NCI-H187 treated with DMSO at 0.1 percent for 48 hours (cell line): Measurements from ENCODE around the gene TP53I11.

Experiments
- DNase-seq: peaks from one replicate; lab custom pipeline; 2025; lab: John Stamatoyannopoulos, UW

TP53I11 gene

DNA sequence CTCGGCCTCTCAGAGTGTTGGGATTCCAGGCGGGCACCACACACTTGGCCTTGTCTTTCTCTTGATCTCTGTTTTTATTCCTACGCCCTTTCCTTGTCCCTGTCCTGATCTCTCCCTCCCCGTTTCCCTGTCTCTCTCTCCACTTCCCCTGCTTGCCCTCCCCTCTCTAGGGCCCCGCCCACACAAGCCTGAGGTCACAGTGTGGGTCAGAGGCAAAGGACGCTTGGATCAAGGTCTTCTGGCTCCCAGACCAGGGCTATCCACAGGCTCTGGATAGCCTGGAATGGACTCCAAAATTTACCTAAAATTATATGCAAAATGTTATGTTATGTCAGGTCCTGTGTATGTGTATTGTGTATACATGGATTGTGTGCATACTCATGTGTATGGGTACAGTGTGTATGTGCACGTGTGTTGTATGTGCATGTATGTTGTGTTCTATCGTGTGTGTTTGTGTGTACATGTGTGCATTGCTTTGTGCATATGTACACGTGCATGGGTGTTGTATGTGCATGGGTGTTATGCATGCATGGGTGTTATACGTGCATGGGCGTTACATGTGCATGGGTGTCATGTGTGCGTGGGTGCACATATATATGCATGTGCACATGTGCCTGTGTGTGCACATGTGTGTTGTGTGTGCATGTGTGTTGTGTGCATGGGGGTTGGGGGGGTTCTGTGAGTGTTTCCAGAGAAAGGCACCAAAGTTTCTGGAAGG, 38.3 kb downstream of the TP53I11 start:
- DNase-seq, result no peak

DNA sequence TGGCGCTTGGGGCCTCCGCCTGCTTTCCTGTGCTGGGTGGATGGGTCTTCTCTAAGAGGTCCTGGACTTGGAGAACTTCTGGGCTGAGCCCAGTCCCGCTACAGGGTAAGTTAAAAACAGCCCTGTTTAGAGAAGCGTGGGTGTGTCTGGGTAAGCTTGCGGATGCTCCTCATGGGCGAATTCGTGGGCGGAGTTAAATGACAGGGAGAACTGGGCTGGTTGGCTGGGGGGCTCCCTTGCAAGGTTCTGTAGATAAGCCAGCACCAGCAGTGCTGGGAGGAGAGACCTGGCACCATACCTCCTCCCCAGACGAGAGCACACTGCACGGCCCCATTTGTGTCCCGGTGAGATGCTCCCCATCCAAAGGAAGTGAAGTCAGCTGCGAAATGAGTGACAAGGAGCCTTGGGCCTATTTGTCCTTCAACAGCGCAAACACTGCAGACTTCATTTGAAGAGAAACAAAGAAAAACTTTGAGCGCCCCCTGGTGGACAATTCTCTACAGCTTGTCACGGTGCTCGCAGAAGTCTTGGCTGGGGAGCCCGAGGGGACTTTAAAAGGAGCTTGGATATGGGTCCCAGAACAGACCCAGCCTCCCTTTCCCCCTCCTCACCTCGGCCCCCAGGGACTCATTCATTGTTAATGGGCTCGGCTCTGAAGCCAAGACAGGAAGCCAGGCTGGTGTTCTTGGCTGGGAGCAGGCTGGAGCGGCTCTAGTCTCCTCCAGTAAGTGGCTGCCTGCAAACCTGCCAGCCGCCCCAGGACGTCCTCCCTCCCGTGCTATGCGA, 39.5 kb downstream of the TP53I11 start:
- DNase-seq, result no peak

DNA sequence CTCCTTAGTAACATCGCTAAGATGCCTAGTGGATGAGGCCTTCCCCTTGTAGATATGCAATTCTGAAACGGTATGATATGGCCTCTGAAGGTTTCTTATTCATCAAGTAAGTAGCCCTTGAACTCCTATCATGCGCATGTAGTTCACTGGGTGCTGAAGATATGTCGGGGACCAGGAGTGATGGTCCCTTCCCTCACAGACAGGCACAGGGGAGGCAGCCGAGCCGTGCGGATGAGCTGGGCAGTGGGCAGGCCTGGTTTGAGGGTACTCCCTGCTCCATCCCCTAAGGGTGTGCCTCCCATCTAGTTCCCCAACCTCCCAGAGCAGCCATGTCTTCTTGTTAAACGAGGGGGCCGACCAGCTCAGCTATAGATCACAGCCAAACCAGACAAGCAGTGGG, 40.1 kb downstream of the TP53I11 start:
- no peak for DNase-seq

DNA sequence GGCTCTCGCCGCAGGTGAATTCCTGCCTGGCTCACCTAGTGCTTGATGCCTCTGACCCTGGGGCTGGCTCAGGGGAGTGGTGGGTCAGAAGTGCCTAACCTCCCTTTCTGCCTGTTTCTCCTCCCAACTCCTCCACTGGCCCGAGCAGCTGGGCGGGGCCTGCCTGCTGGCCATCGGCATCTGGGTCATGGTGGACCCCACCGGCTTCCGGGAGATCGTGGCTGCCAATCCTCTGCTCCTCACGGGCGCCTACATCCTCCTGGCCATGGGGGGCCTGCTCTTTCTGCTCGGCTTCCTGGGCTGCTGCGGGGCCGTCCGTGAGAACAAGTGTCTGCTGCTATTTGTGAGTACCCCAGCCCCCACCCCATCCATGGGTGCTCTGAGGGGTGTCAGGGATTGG, 41.1 kb downstream of the TP53I11 start:
- no peak for DNase-seq

DNA sequence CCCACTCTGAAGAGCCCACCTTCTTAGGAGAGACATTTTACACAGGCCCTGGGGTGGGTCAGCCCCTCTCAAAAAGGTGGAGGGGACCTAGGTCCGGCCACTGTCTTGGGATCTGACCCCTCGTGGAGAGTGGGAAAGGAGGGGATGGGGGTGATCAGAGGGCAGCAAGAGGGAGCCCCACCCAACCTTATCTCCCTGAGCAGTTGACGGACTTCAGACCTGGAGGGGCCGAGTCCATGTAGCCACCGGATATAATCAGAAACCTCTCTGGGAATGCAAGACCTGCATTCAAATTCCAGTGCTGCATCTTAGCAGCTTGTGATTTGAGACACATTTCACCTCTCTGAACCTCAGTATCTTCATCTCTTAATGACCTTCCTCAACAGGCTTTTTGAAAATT, 44.0 kb downstream of the TP53I11 start:
- no peak for DNase-seq

DNA sequence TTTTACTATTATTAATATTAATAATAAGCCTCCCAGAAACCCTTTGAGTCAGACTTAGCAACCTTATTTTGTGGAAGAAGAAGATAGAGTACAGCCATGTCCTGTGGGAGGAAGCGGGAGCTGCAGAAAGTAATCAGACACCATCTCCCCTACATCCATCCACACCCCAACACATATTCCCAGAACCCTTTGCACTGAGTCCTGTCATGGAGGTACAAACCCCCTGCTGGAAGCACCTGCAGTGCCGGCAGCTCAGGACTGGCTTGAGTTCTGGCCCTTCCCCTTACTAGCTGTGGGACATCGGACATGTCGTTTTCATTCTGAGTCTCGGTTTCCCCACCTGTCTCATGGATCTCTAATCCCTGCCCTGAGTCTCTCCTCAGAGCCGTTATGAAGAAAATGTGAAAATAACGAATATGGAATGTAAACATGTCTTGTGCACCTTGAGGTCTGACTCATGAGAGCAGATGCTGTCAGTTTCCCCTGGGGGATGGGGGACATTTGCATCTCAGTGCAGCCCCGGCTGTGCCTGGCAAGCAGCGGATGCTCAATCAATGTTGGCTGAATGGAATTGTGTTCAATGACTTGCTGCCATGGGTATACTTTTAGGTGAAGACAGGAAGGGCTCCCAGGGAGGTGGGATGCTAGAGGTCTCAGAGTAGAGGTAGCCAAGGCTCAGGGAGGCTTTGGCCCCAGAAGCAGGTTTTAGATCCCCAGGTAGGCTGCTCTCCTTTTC, 45.4 kb downstream of the TP53I11 start:
- DNase-seq, result no peak

DNA sequence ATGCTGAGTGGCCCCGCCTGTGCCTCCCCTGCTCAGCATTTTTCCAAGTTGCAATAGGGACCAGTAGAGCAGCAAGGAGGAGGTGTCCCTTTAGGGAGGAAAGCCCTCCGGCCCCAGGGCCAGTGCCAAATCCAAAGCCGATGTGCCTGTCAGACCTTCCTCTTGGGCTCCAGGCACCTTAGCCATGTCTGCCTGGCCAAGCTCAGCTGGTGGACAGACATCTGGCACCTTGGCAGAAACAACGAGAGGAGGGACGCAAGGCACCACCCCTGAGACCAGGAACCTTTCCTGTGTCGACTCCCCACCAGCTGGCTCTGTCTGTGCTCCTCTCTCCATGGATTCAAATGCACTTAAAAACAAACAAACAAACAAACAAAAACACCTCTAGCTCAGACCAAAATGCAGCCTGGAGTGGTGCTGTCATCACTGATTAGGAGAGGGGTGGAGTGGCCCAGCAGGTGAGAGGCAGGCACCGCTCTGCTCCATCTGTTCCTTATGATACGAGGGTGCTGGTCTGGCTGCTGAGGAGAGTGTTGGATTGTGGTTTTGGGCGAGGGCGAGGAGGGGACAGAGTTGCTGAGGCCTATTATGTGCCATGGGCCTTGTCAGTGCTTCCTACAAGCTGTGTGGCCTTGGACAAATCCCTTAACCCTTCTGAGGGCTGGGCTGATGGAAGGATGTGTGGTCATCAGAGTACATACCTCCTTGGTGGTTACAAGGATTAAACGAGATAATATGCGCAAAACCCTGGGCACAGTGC, 46.2 kb downstream of the TP53I11 start:
- DNase-seq, result no peak

DNA sequence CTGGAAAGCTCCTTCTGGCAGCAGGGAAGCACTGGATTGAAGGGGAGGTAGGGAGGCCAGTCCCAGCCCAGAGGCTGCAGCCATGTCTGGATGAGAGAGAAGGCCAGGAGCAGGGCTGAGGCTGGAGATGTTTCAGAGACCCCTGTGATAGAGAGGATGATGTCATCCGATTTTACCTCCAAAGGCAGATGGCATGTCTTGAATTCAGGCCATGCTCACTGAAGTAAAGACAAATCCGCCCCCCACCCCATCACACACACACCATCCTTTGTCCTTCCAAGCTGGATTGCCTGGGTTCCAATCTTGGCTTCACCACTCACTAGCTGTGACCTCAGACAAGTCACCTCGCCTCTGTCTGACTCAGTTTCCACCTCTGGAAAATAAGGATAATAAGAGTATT, 47.2 kb downstream of the TP53I11 start:
- DNase-seq, result no peak

DNA sequence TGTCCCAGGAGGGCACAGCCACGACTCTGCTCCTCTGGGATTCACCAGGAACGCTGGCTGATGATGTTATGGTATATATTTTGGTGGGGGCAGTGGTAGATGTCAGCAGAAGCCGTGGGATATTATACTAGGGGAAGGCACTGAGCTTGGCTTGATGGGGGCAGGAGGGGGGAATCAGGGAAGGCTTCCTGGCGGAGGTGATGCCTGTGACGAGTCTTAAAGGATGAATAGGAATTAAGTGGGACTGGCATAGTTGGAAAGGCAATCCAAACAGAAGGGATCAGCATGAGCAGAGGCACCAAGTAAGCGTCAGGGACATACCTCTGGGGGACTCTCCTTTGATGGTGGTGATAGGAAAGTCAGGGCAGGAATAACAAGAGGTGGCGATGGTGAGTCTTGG, 47.6 kb downstream of the TP53I11 start:
- no peak for DNase-seq

DNA sequence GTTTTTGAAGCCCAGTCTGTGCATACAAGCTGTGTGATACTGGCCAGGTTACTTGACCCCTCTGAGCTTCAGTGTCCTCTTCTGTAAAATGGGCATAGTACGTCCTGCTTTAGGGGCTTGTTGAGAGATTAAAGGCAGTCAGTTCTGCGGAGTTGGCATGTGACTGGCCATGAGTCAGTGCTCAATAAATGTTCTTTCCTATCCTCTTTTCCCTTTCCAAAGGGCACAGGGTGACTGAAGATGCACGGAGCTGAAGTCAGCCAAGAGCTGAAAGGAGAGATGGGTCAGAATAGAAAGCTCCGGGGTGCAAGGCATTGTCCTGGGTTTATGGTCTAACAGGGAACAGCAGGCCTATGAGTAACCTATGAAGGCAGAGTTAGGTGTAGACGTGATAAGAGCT, 48.9 kb downstream of the TP53I11 start:
- DNase-seq, result no peak

DNA sequence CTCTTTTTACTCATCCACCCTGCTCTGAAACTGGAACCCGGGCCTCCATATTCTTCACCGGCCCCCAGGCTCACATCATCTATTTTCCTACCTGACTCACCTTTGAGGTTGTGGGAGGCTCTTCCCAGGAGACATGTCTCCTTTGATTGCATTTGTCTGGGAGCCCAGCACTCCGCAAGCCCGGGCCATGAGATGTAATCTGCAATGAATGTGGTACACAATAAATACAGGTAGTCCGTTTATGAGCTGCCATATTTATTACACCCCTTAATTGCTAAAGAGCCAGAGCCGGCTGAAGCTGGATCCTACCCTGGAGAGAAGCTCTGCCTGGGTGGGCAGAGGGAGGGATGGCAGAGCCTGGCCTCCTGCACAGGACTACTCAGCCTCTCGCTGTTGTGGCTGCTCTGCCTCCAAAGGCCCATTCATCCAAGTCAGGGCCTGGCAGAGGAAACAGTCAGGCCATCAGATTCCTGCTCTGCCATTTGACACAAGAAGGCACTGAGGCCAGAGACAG, 49.5 kb downstream of the TP53I11 start:
- DNase-seq, result no peak

DNA sequence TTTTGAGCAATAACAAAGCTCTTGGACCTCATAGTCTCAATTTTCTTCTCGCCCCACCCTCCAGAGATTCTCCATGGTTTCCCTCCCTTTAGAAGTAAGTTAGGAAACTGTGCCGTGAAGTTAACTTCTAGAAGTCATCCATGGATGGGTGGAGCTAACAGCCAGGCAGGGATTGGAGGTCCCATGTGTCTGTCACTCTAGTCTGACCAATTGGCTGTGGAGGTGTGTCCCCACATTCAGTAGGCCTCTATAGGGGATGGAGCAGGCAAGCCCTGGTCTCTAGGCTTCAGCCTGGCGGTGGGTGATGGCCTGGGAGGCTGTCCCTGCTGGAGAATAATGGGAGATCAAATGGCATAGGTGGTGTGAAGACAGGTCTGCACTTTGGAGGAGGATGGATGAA, 50.7 kb downstream of the TP53I11 start:
- no peak for DNase-seq

DNA sequence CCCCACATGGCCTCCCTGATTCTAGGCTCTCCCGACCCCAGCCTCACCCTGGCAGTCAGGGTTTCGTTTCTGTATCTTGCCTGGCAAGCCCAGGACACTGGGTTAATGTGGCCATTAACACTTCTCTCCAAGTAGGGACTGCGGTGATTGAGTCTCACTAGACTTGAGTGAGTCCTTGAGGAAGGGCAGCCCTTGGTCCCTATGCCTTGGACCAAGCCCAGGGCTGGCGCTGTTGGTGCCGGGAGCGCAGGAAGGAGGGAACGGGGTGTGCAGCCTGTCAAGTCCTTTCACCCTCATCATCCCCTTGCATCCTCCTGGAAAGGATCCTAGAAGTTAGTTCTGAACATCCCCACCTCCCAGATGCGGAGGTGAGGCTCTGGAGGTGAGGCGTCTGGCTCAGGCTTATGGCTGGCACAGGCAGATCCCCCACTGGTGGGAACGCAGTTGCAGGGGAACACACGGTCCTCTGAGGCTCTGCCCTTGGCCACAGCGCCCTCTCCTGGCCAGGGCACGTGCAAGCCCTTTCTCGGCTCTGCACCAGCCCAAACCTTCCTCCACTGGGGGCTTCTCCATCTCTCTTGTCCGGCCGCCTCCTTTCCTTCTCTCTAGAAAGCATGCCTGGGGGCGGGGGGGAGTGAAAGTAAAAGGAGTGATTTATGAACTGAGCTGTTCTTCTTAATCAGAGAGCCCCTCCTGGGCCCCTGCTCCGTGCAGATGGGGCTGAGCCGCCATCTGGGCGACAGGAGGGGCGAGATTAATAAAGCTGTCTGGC, 56.7 kb downstream of the TP53I11 start:
- no peak for DNase-seq

DNA sequence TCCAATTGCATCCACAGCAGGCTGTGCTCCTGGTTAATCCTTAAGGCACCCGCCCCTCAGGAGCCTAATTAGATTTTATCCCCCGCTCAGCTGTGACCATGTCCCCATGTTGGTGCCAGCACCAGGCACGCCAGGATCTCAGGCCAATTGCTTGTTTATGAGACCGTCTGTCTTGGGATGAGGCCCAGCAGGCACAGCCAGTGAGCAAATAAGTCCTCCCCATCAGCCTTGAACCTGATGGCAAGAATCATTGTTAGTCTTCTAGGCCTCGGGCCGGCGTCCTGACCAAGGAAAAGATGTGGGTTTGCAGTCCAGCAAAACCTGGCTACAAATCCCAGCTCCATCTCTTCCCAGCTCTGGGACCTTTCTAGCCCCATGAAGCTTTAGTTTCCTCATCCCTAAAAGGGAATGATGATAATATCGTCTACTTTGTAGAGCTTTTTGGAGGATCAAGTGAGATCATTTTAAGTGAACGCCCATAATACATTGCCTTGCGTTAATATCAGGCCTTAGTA, 57.3 kb downstream of the TP53I11 start:
- DNase-seq, result no peak

DNA sequence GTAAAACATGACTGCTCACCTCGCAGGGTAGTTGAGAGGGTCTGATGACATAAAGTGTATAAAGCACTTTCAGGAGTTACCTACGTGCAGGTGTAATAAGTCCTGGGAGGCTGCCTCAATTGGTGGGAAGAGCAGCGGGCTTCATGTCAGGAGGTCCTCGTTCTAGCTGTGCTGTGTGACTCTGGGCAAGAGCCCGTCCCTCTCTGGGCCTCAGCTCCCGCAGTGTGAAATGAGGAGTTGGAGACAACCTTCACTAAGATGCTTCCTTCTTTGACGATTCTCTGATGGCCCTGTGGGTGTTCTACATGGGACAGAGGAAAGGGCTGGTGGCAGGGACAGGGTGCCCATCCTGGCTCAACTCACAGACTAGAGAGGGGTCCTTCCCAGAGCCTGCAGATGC, 57.8 kb downstream of the TP53I11 start:
- no peak for DNase-seq

DNA sequence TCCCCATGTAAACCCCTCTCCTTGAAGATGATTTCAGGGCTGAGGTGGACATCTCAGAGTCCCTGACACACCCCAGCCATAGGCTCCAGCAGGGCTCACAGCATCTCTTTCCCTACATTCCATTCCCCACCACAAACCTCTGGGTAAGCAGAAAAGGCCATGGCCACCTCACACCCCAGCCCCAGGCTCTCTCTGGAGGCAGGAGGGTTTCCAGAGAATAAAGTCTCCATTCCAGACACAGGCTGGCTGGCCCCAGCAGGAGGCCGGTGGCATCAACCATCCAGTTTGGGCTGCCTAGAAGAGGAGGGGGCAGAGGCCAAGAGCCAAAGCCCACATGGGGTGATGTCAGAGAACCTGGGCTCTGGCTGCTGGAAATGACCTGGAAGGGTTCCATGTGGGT, 61.4 kb downstream of the TP53I11 start:
- no peak for DNase-seq

DNA sequence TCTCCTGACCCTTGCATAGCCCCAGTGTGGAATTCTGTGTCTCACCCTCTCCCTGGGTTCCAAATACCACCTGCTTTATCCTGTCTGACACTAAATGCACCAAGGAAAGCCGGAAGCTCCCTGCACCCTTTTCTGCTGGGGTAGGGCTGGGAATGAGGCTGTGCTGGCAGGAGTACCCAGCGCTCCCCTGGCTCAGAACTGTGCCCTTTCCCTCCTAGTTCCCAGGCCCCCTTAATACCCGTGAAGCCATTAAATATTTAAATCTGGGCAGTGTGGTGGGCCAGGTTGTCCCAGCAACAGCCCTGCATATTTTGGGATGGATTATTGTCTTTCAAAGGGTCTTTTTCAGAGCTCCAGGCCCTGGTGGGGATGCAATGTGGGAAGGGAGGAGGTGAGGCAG, 63.0 kb downstream of the TP53I11 start:
- no peak for DNase-seq

DNA sequence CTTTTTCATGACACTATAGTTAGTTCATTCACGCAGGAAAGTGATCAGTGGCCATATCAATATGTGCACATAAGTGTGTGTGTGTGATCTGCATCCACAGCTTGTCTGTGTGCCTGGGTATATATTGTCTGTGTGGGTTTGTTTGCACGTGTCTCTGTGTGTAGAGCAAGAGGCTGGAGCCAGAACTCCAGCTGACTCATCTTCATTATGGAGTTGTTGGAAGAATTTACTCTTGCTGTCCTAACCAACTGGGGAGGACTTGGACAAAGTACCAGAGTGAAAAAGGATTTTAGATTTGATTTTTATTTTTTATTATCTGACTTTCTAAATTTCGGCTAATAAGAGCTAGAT, 63.9 kb downstream of the TP53I11 start:
- DNase-seq, result no peak

DNA sequence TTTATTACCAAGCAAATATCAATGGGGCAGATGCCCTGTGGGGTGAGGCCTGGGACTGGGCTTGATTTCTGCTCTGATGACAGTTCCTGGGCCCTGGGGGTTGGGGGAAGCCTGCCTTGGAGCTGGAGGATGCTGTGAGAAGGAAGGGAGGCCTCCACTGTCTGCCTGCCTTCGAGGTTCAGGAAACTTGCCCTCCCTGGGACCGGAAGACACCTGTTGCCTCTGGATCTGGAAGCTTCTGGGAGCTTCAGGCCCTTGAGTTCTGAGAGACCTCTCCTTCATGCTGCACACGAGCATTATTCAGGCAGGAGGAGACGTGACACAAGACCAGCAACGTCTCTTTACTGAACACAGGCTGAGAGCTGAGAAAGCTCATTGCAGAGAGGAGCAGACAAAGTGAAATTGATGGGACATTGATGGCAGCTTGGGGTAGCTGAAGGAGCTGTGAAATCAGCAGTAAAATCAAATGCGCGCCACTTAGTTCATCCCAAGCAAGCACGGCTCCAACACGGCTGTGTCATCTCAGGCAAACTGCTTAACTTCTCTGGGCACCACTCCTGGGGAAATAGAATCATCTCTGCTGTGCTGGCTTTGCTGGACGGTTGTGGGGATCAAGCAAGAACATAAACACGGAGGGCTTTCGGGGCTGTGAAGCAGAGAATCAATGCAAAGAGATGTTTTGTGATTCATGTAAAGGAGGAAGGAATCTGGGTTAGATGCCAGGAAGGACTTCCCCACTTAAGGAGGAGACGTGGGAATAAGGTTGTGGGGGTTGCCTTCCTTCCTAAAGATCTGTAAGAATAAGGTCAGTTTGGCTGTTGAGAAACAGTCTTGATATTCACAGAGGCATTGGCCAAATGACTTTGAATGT, 64.5 kb downstream of the TP53I11 start:
- no peak for DNase-seq
